HG03139 (cell line): ENCODE measurements around the gene OR1I1.

ENCODE experiments used
- ATAC-seq: cut with Tn5 transposase; IDR thresholded peaks from one replicate; pipeline ENCODE4 v1.9.1; 2021; ENCODE audit not compliant: unreplicated experiment

The OR1I1 gene

GRCh38 chr19:15116856-15117255 lies 34.8 kb downstream of the OR1I1 start:
- no peak for ATAC-seq

GRCh38 chr19:15118248-15118647 lies 36.2 kb downstream of the OR1I1 start:
- no peak for ATAC-seq

- no peak for ATAC-seq
Observed at GRCh38 chr19:15118789-15119494, 36.9 kb downstream of the OR1I1 start.

- ATAC-seq: no peak
Observed at GRCh38 chr19:15120135-15121026, 38.4 kb downstream of the OR1I1 start.

GRCh38 chr19:15122331-15123030 lies 40.5 kb downstream of the OR1I1 start:
- ATAC-seq: no peak

- no peak for ATAC-seq
Observed at GRCh38 chr19:15123031-15123890, 41.2 kb downstream of the OR1I1 start.

- no peak for ATAC-seq
Observed at GRCh38 chr19:15123900-15124299, 41.9 kb downstream of the OR1I1 start.

GRCh38 chr19:15124572-15125231 lies 42.7 kb downstream of the OR1I1 start:
- no peak for ATAC-seq

- peak; percentile 82 for ATAC-seq
Observed at GRCh38 chr19:15125232-15126067, 43.4 kb downstream of the OR1I1 start.

GRCh38 chr19:15126131-15126910 lies 44.3 kb downstream of the OR1I1 start:
- no peak for ATAC-seq

- ATAC-seq: no peak
Observed at GRCh38 chr19:15128162-15128770, 46.3 kb downstream of the OR1I1 start.

- no peak for ATAC-seq
Observed at GRCh38 chr19:15129856-15130585, 48.0 kb downstream of the OR1I1 start.

- ATAC-seq: no peak
Observed at GRCh38 chr19:15136234-15136954, 54.4 kb downstream of the OR1I1 start.

GRCh38 chr19:15137777-15138176 lies 55.8 kb downstream of the OR1I1 start:
- ATAC-seq: no peak

GRCh38 chr19:15138427-15138826 lies 56.4 kb downstream of the OR1I1 start:
- no peak for ATAC-seq

GRCh38 chr19:15141143-15141542 lies 59.1 kb downstream of the OR1I1 start:
- ATAC-seq: no peak

GRCh38 chr19:15142313-15142712 lies 60.3 kb downstream of the OR1I1 start:
- no peak for ATAC-seq
